ENCODE results near the gene TTBK2.

Gene TTBK2

GRCh38 chr15:42832576-42832975, 88.0 kb downstream of the TTBK2 start:
- H3K27ac ChIP-seq (ENCODE audit: low read depth in 2 of 2, low read length in 2 of 2): no peak overlapping the region
- no peak overlapping the region for H3K4me3 ChIP-seq (ENCODE audit: low read length in 2 of 2)
- H3K27me3 ChIP-seq (ENCODE audit: control insufficient read depth in 2 of 2, insufficient read depth in 2 of 2, low read length in 2 of 2): no peaks in the 10 kb centered on the region
- H3K4me1 ChIP-seq (ENCODE audit: control insufficient read depth in 2 of 2, insufficient read depth in 2 of 2, low read length in 2 of 2): no peaks in the 10 kb centered on the region
- no peaks in the 10 kb centered on the region for H3K36me3 ChIP-seq (ENCODE audit: control insufficient read depth in 2 of 2, insufficient read depth in 2 of 2, low read length in 2 of 2)
- no peaks in the 10 kb centered on the region for H3K9me3 ChIP-seq (ENCODE audit: control insufficient read depth in 2 of 2, low read length in 2 of 2)
- no peak overlapping the region for H3K9ac ChIP-seq (ENCODE audit: low read depth in 1 of 2, low read length in 2 of 2)

GRCh38 chr15:42826251-42826890, 94.2 kb downstream of the TTBK2 start:
- peaks cover 0 to 7% of the 10 kb centered on the region in 2 donors for H3K4me1 ChIP-seq (ENCODE audit: control insufficient read depth in 2 of 2, insufficient read depth in 2 of 2, low read length in 2 of 2)
- H3K9me3 ChIP-seq (ENCODE audit: control insufficient read depth in 2 of 2, low read length in 2 of 2): no peaks in the 10 kb centered on the region
- no peak overlapping the region for H3K4me3 ChIP-seq (ENCODE audit: low read length in 2 of 2)
- H3K27me3 ChIP-seq (ENCODE audit: control insufficient read depth in 2 of 2, insufficient read depth in 2 of 2, low read length in 2 of 2): no peaks in the 10 kb centered on the region
- H3K36me3 ChIP-seq (ENCODE audit: control insufficient read depth in 2 of 2, insufficient read depth in 2 of 2, low read length in 2 of 2): no peaks in the 10 kb centered on the region
- H3K9ac ChIP-seq (ENCODE audit: low read depth in 1 of 2, low read length in 2 of 2): no peak overlapping the region
- H3K27ac ChIP-seq (ENCODE audit: low read depth in 2 of 2, low read length in 2 of 2): peak overlapping the region in 1 of 2 donors; percentile 46

- H3K9me3 ChIP-seq (ENCODE audit: control insufficient read depth in 2 of 2, low read length in 2 of 2): no peaks in the 10 kb centered on the region
- no peak overlapping the region for H3K27ac ChIP-seq (ENCODE audit: low read depth in 2 of 2, low read length in 2 of 2)
- H3K9ac ChIP-seq (ENCODE audit: low read depth in 1 of 2, low read length in 2 of 2): no peak overlapping the region
- no peaks in the 10 kb centered on the region for H3K27me3 ChIP-seq (ENCODE audit: control insufficient read depth in 2 of 2, insufficient read depth in 2 of 2, low read length in 2 of 2)
- no peak overlapping the region for H3K4me3 ChIP-seq (ENCODE audit: low read length in 2 of 2)
- peaks cover 0 to 7% of the 10 kb centered on the region in 2 donors for H3K4me1 ChIP-seq (ENCODE audit: control insufficient read depth in 2 of 2, insufficient read depth in 2 of 2, low read length in 2 of 2)
- H3K36me3 ChIP-seq (ENCODE audit: control insufficient read depth in 2 of 2, insufficient read depth in 2 of 2, low read length in 2 of 2): no peaks in the 10 kb centered on the region
These were observed 95.0 kb downstream of the TTBK2 start for GRCh38 chr15:42825599-42825998.

GRCh38 chr15:42820811-42821210, 99.8 kb downstream of the TTBK2 start:
- no peak overlapping the region for H3K4me3 ChIP-seq (ENCODE audit: low read length in 2 of 2)
- H3K4me1 ChIP-seq (ENCODE audit: control insufficient read depth in 2 of 2, insufficient read depth in 2 of 2, low read length in 2 of 2): no peaks in the 10 kb centered on the region
- no peak overlapping the region for H3K27ac ChIP-seq (ENCODE audit: low read depth in 2 of 2, low read length in 2 of 2)
- H3K36me3 ChIP-seq (ENCODE audit: control insufficient read depth in 2 of 2, insufficient read depth in 2 of 2, low read length in 2 of 2): no peaks in the 10 kb centered on the region
- H3K9me3 ChIP-seq (ENCODE audit: control insufficient read depth in 2 of 2, low read length in 2 of 2): no peaks in the 10 kb centered on the region
- H3K27me3 ChIP-seq (ENCODE audit: control insufficient read depth in 2 of 2, insufficient read depth in 2 of 2, low read length in 2 of 2): no peaks in the 10 kb centered on the region
- H3K9ac ChIP-seq (ENCODE audit: low read depth in 1 of 2, low read length in 2 of 2): no peak overlapping the region

GRCh38 chr15:42819786-42820185, 100.8 kb downstream of the TTBK2 start:
- Histone ChIP-seq H3K27ac (ENCODE audit: low read depth in 2 of 2, low read length in 2 of 2) (no peak overlapping the region), H3K36me3 (ENCODE audit: control insufficient read depth in 2 of 2, insufficient read depth in 2 of 2, low read length in 2 of 2) (no peaks in the 10 kb centered on the region), H3K9ac (ENCODE audit: low read depth in 1 of 2, low read length in 2 of 2) (no peak overlapping the region), H3K9me3 (ENCODE audit: control insufficient read depth in 2 of 2, low read length in 2 of 2) (no peaks in the 10 kb centered on the region), H3K4me1 (ENCODE audit: control insufficient read depth in 2 of 2, insufficient read depth in 2 of 2, low read length in 2 of 2) (no peaks in the 10 kb centered on the region), H3K4me3 (ENCODE audit: low read length in 2 of 2) (no peak overlapping the region), H3K27me3 (ENCODE audit: control insufficient read depth in 2 of 2, insufficient read depth in 2 of 2, low read length in 2 of 2) (no peaks in the 10 kb centered on the region)

GRCh38 chr15:42811433-42811832, 109.1 kb downstream of the TTBK2 start:
- Histone ChIP-seq H3K9me3 (ENCODE audit: control insufficient read depth in 2 of 2, low read length in 2 of 2) (no peaks in the 10 kb centered on the region), H3K27ac (ENCODE audit: low read depth in 2 of 2, low read length in 2 of 2) (no peak overlapping the region), H3K36me3 (ENCODE audit: control insufficient read depth in 2 of 2, insufficient read depth in 2 of 2, low read length in 2 of 2) (no peaks in the 10 kb centered on the region), H3K4me1 (ENCODE audit: control insufficient read depth in 2 of 2, insufficient read depth in 2 of 2, low read length in 2 of 2) (no peaks in the 10 kb centered on the region), H3K9ac (ENCODE audit: low read depth in 1 of 2, low read length in 2 of 2) (no peak overlapping the region), H3K27me3 (ENCODE audit: control insufficient read depth in 2 of 2, insufficient read depth in 2 of 2, low read length in 2 of 2) (no peaks in the 10 kb centered on the region), H3K4me3 (ENCODE audit: low read length in 2 of 2) (no peak overlapping the region)

GRCh38 chr15:42808913-42809312, 111.7 kb downstream of the TTBK2 start:
- Histone ChIP-seq H3K4me3 (ENCODE audit: low read length in 2 of 2) (no peak overlapping the region), H3K36me3 (ENCODE audit: control insufficient read depth in 2 of 2, insufficient read depth in 2 of 2, low read length in 2 of 2) (no peaks in the 10 kb centered on the region), H3K27ac (ENCODE audit: low read depth in 2 of 2, low read length in 2 of 2) (no peak overlapping the region), H3K4me1 (ENCODE audit: control insufficient read depth in 2 of 2, insufficient read depth in 2 of 2, low read length in 2 of 2) (no peaks in the 10 kb centered on the region), H3K27me3 (ENCODE audit: control insufficient read depth in 2 of 2, insufficient read depth in 2 of 2, low read length in 2 of 2) (no peaks in the 10 kb centered on the region), H3K9me3 (ENCODE audit: control insufficient read depth in 2 of 2, low read length in 2 of 2) (no peaks in the 10 kb centered on the region), H3K9ac (ENCODE audit: low read depth in 1 of 2, low read length in 2 of 2) (no peak overlapping the region)

GRCh38 chr15:42805266-42805665, 115.3 kb downstream of the TTBK2 start:
- no peaks in the 10 kb centered on the region for H3K9me3 ChIP-seq (ENCODE audit: control insufficient read depth in 2 of 2, low read length in 2 of 2)
- H3K36me3 ChIP-seq (ENCODE audit: control insufficient read depth in 2 of 2, insufficient read depth in 2 of 2, low read length in 2 of 2): peaks cover 7 to 8% of the 10 kb centered on the region in 2 donors
- H3K27me3 ChIP-seq (ENCODE audit: control insufficient read depth in 2 of 2, insufficient read depth in 2 of 2, low read length in 2 of 2): no peaks in the 10 kb centered on the region
- peaks cover 0 to 2% of the 10 kb centered on the region in 2 donors for H3K4me1 ChIP-seq (ENCODE audit: control insufficient read depth in 2 of 2, insufficient read depth in 2 of 2, low read length in 2 of 2)
- H3K27ac ChIP-seq (ENCODE audit: low read depth in 2 of 2, low read length in 2 of 2): no peak overlapping the region
- no peak overlapping the region for H3K4me3 ChIP-seq (ENCODE audit: low read length in 2 of 2)
- H3K9ac ChIP-seq (ENCODE audit: low read depth in 1 of 2, low read length in 2 of 2): no peak overlapping the region

GRCh38 chr15:42804739-42805138, 115.8 kb downstream of the TTBK2 start:
- peaks cover 0 to 2% of the 10 kb centered on the region in 2 donors for H3K4me1 ChIP-seq (ENCODE audit: control insufficient read depth in 2 of 2, insufficient read depth in 2 of 2, low read length in 2 of 2)
- H3K27ac ChIP-seq (ENCODE audit: low read depth in 2 of 2, low read length in 2 of 2): no peak overlapping the region
- H3K36me3 ChIP-seq (ENCODE audit: control insufficient read depth in 2 of 2, insufficient read depth in 2 of 2, low read length in 2 of 2): peaks cover 7 to 8% of the 10 kb centered on the region in 2 donors
- H3K9ac ChIP-seq (ENCODE audit: low read depth in 1 of 2, low read length in 2 of 2): no peak overlapping the region
- no peaks in the 10 kb centered on the region for H3K9me3 ChIP-seq (ENCODE audit: control insufficient read depth in 2 of 2, low read length in 2 of 2)
- H3K27me3 ChIP-seq (ENCODE audit: control insufficient read depth in 2 of 2, insufficient read depth in 2 of 2, low read length in 2 of 2): no peaks in the 10 kb centered on the region
- no peak overlapping the region for H3K4me3 ChIP-seq (ENCODE audit: low read length in 2 of 2)

GRCh38 chr15:42803436-42803835, 117.1 kb downstream of the TTBK2 start:
- H3K36me3 ChIP-seq (ENCODE audit: control insufficient read depth in 2 of 2, insufficient read depth in 2 of 2, low read length in 2 of 2): peaks cover 7 to 8% of the 10 kb centered on the region in 2 donors
- H3K9ac ChIP-seq (ENCODE audit: low read depth in 1 of 2, low read length in 2 of 2): no peak overlapping the region
- H3K27ac ChIP-seq (ENCODE audit: low read depth in 2 of 2, low read length in 2 of 2): no peak overlapping the region
- H3K9me3 ChIP-seq (ENCODE audit: control insufficient read depth in 2 of 2, low read length in 2 of 2): no peaks in the 10 kb centered on the region
- no peaks in the 10 kb centered on the region for H3K27me3 ChIP-seq (ENCODE audit: control insufficient read depth in 2 of 2, insufficient read depth in 2 of 2, low read length in 2 of 2)
- no peak overlapping the region for H3K4me3 ChIP-seq (ENCODE audit: low read length in 2 of 2)
- H3K4me1 ChIP-seq (ENCODE audit: control insufficient read depth in 2 of 2, insufficient read depth in 2 of 2, low read length in 2 of 2): peaks cover 0 to 2% of the 10 kb centered on the region in 2 donors
